Heart right ventricle (tissue), 16 donors: ENCODE measurements around the gene LYPLAL1. TPM values are rescaled to one million over a fixed set of nuclear protein-coding genes. Genes with fewer than 3 reads are reported as not detected.

Experiments
- ATAC-seq, 8 donors: fragments of 200-7000 bp; cut with Tn5 transposase; one replicate each; pipeline ENCODE4 v1.9.1; 2020; ENCODE audit warnings: mild to moderate bottlenecking in 8 of 8, moderate library complexity in 8 of 8, moderate number of reproducible peaks in 1 of 8
- DNase-seq, 2 donors: peaks; one replicate each; pipeline ENCODE4 v3.0.0-alpha.2; 2020
- H3K27ac ChIP-seq, 10 donors: fragments of 200-600 bp; sonication (generic) in 2 of 10; one replicate each; pipeline versions ENCODE4 v1.5.0 to v1.8.0; 2020 to 2022; ENCODE audit warnings: mild to moderate bottlenecking in 3 of 10
- H3K27me3 ChIP-seq, 7 donors: fragments of 200-600 bp; one replicate each; pipeline ENCODE4 v1.8.0; 2021 to 2022; ENCODE audit warnings: mild to moderate bottlenecking in 2 of 7
- H3K36me3 ChIP-seq, 9 donors: fragments of 200-600 bp; sonication (generic) in 1 of 9; one replicate each; pipeline versions ENCODE4 v1.5.0 to v1.8.0; 2020 to 2022; ENCODE audit warnings: mild to moderate bottlenecking in 2 of 9
- H3K4me1 ChIP-seq, 9 donors: fragments of 200-600 bp; sonication (generic) in 1 of 9; one replicate each; pipeline versions ENCODE4 v1.5.0 to v1.8.0; 2020 to 2022; ENCODE audit warnings: mild to moderate bottlenecking in 4 of 9
- H3K4me3 ChIP-seq, 10 donors: fragments of 200-600 bp; sonication (generic) in 2 of 10; one replicate each; pipeline versions ENCODE4 v1.5.0 to v1.8.0; 2020 to 2022; ENCODE audit warnings: mild to moderate bottlenecking in 7 of 10, moderate library complexity in 2 of 10
- H3K9me3 ChIP-seq, 11 donors: fragments of 200-600 bp in 10 of 11; sonication (generic) in 2 of 11; one replicate each; pipeline versions ENCODE4 v1.5.0 to v1.8.0; 2013 to 2022; ENCODE audit warnings: mild to moderate bottlenecking in 2 of 11, control low read depth in 1 of 11, moderate library complexity in 1 of 11
- CTCF ChIP-seq, 9 donors: fragments of 200-600 bp; sonication (generic) in 2 of 9; IDR thresholded peaks; one replicate each; pipeline versions ENCODE4 v1.5.0 to v1.8.0; 2021 to 2022; ENCODE audit warnings: antibody characterized with exemption in 9 of 9, mild to moderate bottlenecking in 5 of 9, moderate library complexity in 1 of 9
- WGBS, 2 donors: extraction: QIAGEN DNeasy Blood & Tissue Kit; methylation state at CpG; one replicate each; pipeline ENCODE4 v1.1.7; 2013; ENCODE audit warnings: inconsistent platforms in 1 of 2; 5-methylcytosine and 5-hydroxymethylcytosine counted together
- intact Hi-C, 10 donors: fragments of 100-400 bp; cut with DNase I; formaldehyde crosslinking; loops; one replicate each; pipeline versions ENCODE4 v1.11.1 to v1.14.2; 2022
- polyA plus RNA-seq, 2 donors: library from polyadenylated mRNA; stranded (reverse); fragments of 200-250 nt; gene quantifications; one replicate each; pipeline ENCODE4 v1.2.3, GENCODE V29; 2013
- total RNA-seq, 10 donors: library from RNA; stranded (reverse); fragmentation: NEBNext Ultra II Directional in 3 of 10; extraction: Animal tissue kit (Norgen Biotek cat#: 25700) in 3 of 10; gene quantifications; one replicate each; pipeline versions ENCODE4 v1.2.1 to v1.2.4, GENCODE V29; 2021 to 2023
- donor health status: Arrhythmogenic right ventricular cardiomyopathy.
- donor health status: ischemic (EF 13 %, LVEDD 7.1; RV severe dilation, severe dysfunction).
- donor health status: healthy with polysubstance abuse.
- donor health status: DM: no; HTN: yes; CAD: no.
- donor health status: DM: no; HTN: no; CAD: no.
- donor health status: ischemic (EF 25% LVEDD 6.9; RV normal size, moderate dysfunction).
- donor health status: ischemic (EF 25% LVEDD 5.7; RV mildly dilated, moderate dysfunction).
- donor health status: healthy.
- donor health status: DM: yes; HTN: yes; CAD: no.
- donor health status: Ischemic cardiomyopathy.
- donor health status: ischemic (EF 35%, LVEDD 5.7; RV mildly dilated, moderate dysfunction).
- donor health status: nonischemic (EF 11% LVEDD 7.7; RV severe dilation, severe dysfunction).
- donor health status: DM: yes; HTN: yes; CAD: no.
- donor health status: PGD.
- donor health status: ischemic (EF 29% LVEDD 5.4; RV normal size, mild dysfunction).
- donor health status: nonischemic (EF 23%, LVEDD 6.1; RV moderate dilation, normal function).

Gene LYPLAL1
- total and polyA plus RNA-seq, 12 donors, result 22.2 to 186 (median 109) TPM

DNA sequence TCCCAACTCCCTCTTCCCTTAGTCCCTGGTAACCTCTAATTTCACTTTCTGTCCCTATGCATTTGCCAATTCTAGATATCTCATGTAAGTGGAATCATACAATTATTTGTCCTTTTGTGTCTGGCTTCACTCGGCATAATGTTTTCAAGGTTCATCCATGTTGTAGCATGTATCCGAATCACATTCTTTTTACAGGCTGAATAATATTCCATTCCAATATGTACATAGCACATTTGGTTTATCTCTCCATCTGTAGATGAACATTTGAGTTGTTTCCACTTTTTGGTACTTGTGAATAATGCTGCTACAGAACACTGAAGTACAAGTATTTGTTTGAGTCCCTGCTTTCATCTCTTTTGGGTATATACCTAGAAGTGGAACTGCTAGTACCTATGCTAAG, 857 bp upstream of the LYPLAL1 start:
- intact Hi-C loops, result loop anchor here in 3 of 10 donors (10.0 kb wide), 3 partner anchors 708 to 838 kb away; partner anchors contain the start of gene TGFB2 (in 1 of the 3)
- ATAC-seq, result no peak
- 98 to 100% methylated on average over 2 of the region's 2 CpGs for WGBS, 2 donors
- H3K4me1 ChIP-seq, result peaks cover 0 to 57% (median 36%) of the 10 kb centered on the region in 9 donors
- no peak for TF ChIP-seq CTCF (IDR thresholded peaks at IDR 0.05)
- DNase-seq, result no peak
- H3K27ac ChIP-seq, result peak overlapping the region in 5 of 10 donors; percentile 88 to 95 (median 91)
- H3K27me3 ChIP-seq, result no peaks in the 10 kb centered on the region
- H3K36me3 ChIP-seq, result no peaks in the 10 kb centered on the region
- H3K4me3 ChIP-seq, result peak overlapping the region in 4 of 10 donors; percentile 78 to 90 (median 79)
- no peaks in the 10 kb centered on the region for H3K9me3 ChIP-seq

GRCh38 chr1:219173434-219173757, 282 bp upstream of the LYPLAL1 start:
- peaks cover 0 to 63% (median 38%) of the 10 kb centered on the region in 9 donors for H3K4me1 ChIP-seq

GRCh38 chr1:219174460-219175211, 958 bp downstream of the LYPLAL1 start:
- peak in 7 of 8 donors; percentile 1 to 43 (median 41) for ATAC-seq
- H3K4me1 ChIP-seq, result peaks cover 0 to 73% (median 47%) of the 10 kb centered on the region in 9 donors
- peaks cover 0 to 8% (median 0%) of the 10 kb centered on the region in 9 donors for H3K36me3 ChIP-seq
- no peaks in the 10 kb centered on the region for H3K27me3 ChIP-seq
- WGBS, 2 donors, result 12 to 20% methylated on average over 11 of the region's 11 CpGs
- H3K4me3 ChIP-seq, result peak overlapping the region; percentile 63 to 90 (median 78)
- no peak for TF ChIP-seq CTCF (IDR thresholded peaks at IDR 0.05)
- peak in 1 of 2 donors; percentile 16 for DNase-seq
- H3K27ac ChIP-seq, result peak overlapping the region; percentile 72 to 95 (median 92)
- intact Hi-C loops, result loop anchor here in 3 of 10 donors (10.0 kb wide), 3 partner anchors 710 to 840 kb away; partner anchors contain the start of gene TGFB2 (in 1 of the 3)
- no peaks in the 10 kb centered on the region for H3K9me3 ChIP-seq

More at GRCh38 chr1:219173434-219173757, 282 bp upstream of the LYPLAL1 start:
- H3K27me3 ChIP-seq, result no peaks in the 10 kb centered on the region
- no peaks in the 10 kb centered on the region for H3K9me3 ChIP-seq
- H3K4me3 ChIP-seq, result peak overlapping the region; percentile 63 to 90 (median 78)
- WGBS, 2 donors, result 41 to 48% methylated on average over 6 of the region's 6 CpGs
- intact Hi-C loops, result loop anchor here in 3 of 10 donors (10.0 kb wide), 3 partner anchors 709 to 839 kb away; partner anchors contain the start of gene TGFB2 (in 1 of the 3)
- DNase-seq (no peak), ATAC-seq (no peak)
- H3K27ac ChIP-seq, result peak overlapping the region; percentile 72 to 95 (median 92)
- no peak for TF ChIP-seq CTCF (IDR thresholded peaks at IDR 0.05)
- no peaks in the 10 kb centered on the region for H3K36me3 ChIP-seq

- H3K4me3 ChIP-seq, result peak overlapping the region; percentile 63 to 90 (median 78)
- DNase-seq (no peak), ATAC-seq (peak in 7 of 8 donors; percentile 20 to 72 (median 58))
- no peaks in the 10 kb centered on the region for H3K27me3 ChIP-seq
- peaks cover 0 to 79% (median 52%) of the 10 kb centered on the region in 9 donors for H3K4me1 ChIP-seq
- WGBS, 2 donors, result 32 to 71% methylated on average over 3 of the region's 3 CpGs
- H3K36me3 ChIP-seq, result peaks cover 0 to 14% (median 0%) of the 10 kb centered on the region in 9 donors
- peak overlapping the region; percentile 72 to 95 (median 92) for H3K27ac ChIP-seq
- intact Hi-C loops, result loop anchor here in 3 of 10 donors (10.0 kb wide), 3 partner anchors 710 to 840 kb away; partner anchors contain the start of gene TGFB2 (in 1 of the 3)
- no peak for TF ChIP-seq CTCF (IDR thresholded peaks at IDR 0.05)
- no peaks in the 10 kb centered on the region for H3K9me3 ChIP-seq
Observed at GRCh38 chr1:219175212-219175564, 1.5 kb downstream of the LYPLAL1 start.
